Rectal smooth muscle tissue (tissue), 1 donor: ENCODE measurements around the gene DNPH1.
A peak's percentile ranks its signal among the peaks of the same experiment; 100 is the strongest.

Experiments used
- H3K27ac ChIP-seq: one replicate; pipeline ENCODE4 v1.7.0; 2013; ENCODE audit warnings: low read depth, low read length, inconsistent platforms
- H3K27me3 ChIP-seq: one replicate; pipeline ENCODE4 v1.7.0; 2013; ENCODE audit warnings: low read length; ENCODE audit not compliant: control insufficient read depth, insufficient read depth
- H3K36me3 ChIP-seq: one replicate; pipeline ENCODE4 v1.7.0; 2013; ENCODE audit warnings: low read length; ENCODE audit not compliant: control insufficient read depth, insufficient read depth
- H3K4me1 ChIP-seq: one replicate; pipeline ENCODE4 v1.7.0; 2013; ENCODE audit warnings: low read length; ENCODE audit not compliant: control insufficient read depth, insufficient read depth
- H3K4me3 ChIP-seq: one replicate; pipeline ENCODE4 v1.7.0; 2013; ENCODE audit warnings: low read length
- H3K9ac ChIP-seq: one replicate; pipeline ENCODE4 v1.7.0; 2013; ENCODE audit warnings: low read length

The DNPH1 gene

GRCh38 chr6:43229803-43230620 is 731 bp upstream of the DNPH1 start:
- H3K27ac ChIP-seq = no peak overlapping the region
- H3K36me3 ChIP-seq = no peaks in the 10 kb centered on the region
- H3K4me3 ChIP-seq = peak overlapping the region; percentile 74
- H3K9ac ChIP-seq = no peak overlapping the region
- no peaks in the 10 kb centered on the region for H3K4me1 ChIP-seq
- no peaks in the 10 kb centered on the region for H3K27me3 ChIP-seq

GRCh38 chr6:43226192-43226851 is 3.0 kb downstream of the DNPH1 start:
- Histone ChIP-seq H3K4me1 (no peaks in the 10 kb centered on the region), H3K27ac (no peak overlapping the region), H3K36me3 (peaks cover 9% of the 10 kb centered on the region)

GRCh38 chr6:43223175-43223574 is 6.1 kb downstream of the DNPH1 start:
- Histone ChIP-seq H3K27ac (no peak overlapping the region), H3K27me3 (no peaks in the 10 kb centered on the region), H3K4me1 (no peaks in the 10 kb centered on the region), H3K4me3 (no peak overlapping the region), H3K9ac (no peak overlapping the region), H3K36me3 (peaks cover 15% of the 10 kb centered on the region)

More at GRCh38 chr6:43226192-43226851, 3.0 kb downstream of the DNPH1 start:
- H3K9ac ChIP-seq = no peak overlapping the region
- no peaks in the 10 kb centered on the region for H3K27me3 ChIP-seq
- H3K4me3 ChIP-seq = no peak overlapping the region

GRCh38 chr6:43222418-43223059 is 6.7 kb downstream of the DNPH1 start:
- Histone ChIP-seq H3K36me3 (peaks cover 15% of the 10 kb centered on the region), H3K4me1 (no peaks in the 10 kb centered on the region), H3K9ac (no peak overlapping the region), H3K4me3 (no peak overlapping the region), H3K27ac (no peak overlapping the region), H3K27me3 (no peaks in the 10 kb centered on the region)

GRCh38 chr6:43221046-43221972 is 8.0 kb downstream of the DNPH1 start:
- Histone ChIP-seq H3K9ac (no peak overlapping the region), H3K4me3 (no peak overlapping the region), H3K27me3 (no peaks in the 10 kb centered on the region), H3K4me1 (no peaks in the 10 kb centered on the region), H3K36me3 (peaks cover 19% of the 10 kb centered on the region), H3K27ac (no peak overlapping the region)

- no peak overlapping the region for H3K9ac ChIP-seq
- H3K4me1 ChIP-seq = no peaks in the 10 kb centered on the region
- no peak overlapping the region for H3K27ac ChIP-seq
- H3K36me3 ChIP-seq = peaks cover 21% of the 10 kb centered on the region
- no peaks in the 10 kb centered on the region for H3K27me3 ChIP-seq
- no peak overlapping the region for H3K4me3 ChIP-seq
These were observed 8.8 kb downstream of the DNPH1 start for GRCh38 chr6:43220439-43220951.

GRCh38 chr6:43219814-43220213 is 9.5 kb downstream of the DNPH1 start:
- H3K36me3 ChIP-seq = peaks cover 21% of the 10 kb centered on the region
- no peak overlapping the region for H3K27ac ChIP-seq
- H3K4me1 ChIP-seq = no peaks in the 10 kb centered on the region
- H3K27me3 ChIP-seq = no peaks in the 10 kb centered on the region
- no peak overlapping the region for H3K4me3 ChIP-seq
- H3K9ac ChIP-seq = no peak overlapping the region

- Histone ChIP-seq H3K27me3 (no peaks in the 10 kb centered on the region), H3K4me3 (no peak overlapping the region), H3K4me1 (no peaks in the 10 kb centered on the region), H3K27ac (no peak overlapping the region), H3K9ac (no peak overlapping the region), H3K36me3 (peaks cover 18% of the 10 kb centered on the region)
These were observed 10.2 kb downstream of the DNPH1 start for GRCh38 chr6:43219119-43219518.

- Histone ChIP-seq H3K4me1 (no peaks in the 10 kb centered on the region), H3K27ac (no peak overlapping the region), H3K36me3 (peaks cover 12% of the 10 kb centered on the region), H3K27me3 (no peaks in the 10 kb centered on the region), H3K9ac (no peak overlapping the region), H3K4me3 (no peak overlapping the region)
These were observed 11.9 kb downstream of the DNPH1 start for GRCh38 chr6:43217351-43217750.

- H3K27ac ChIP-seq = no peak overlapping the region
- no peak overlapping the region for H3K4me3 ChIP-seq
- peaks cover 12% of the 10 kb centered on the region for H3K36me3 ChIP-seq
- no peaks in the 10 kb centered on the region for H3K4me1 ChIP-seq
- H3K27me3 ChIP-seq = no peaks in the 10 kb centered on the region
- no peak overlapping the region for H3K9ac ChIP-seq
These were observed 13.1 kb downstream of the DNPH1 start for GRCh38 chr6:43216200-43216599.

GRCh38 chr6:43215066-43215465 is 14.2 kb downstream of the DNPH1 start:
- Histone ChIP-seq H3K9ac (no peak overlapping the region), H3K4me3 (no peak overlapping the region), H3K4me1 (no peaks in the 10 kb centered on the region), H3K36me3 (peaks cover 6% of the 10 kb centered on the region), H3K27me3 (no peaks in the 10 kb centered on the region), H3K27ac (no peak overlapping the region)
